WERI-Rb-1 (cell line): Measurements from ENCODE around the gene CHST11.

Experiments used
- DNase-seq: peaks from one replicate; pipeline ENCODE4 v3.0.0-alpha.2; 2020
- H3K27ac ChIP-seq: fragments of 250-450 bp; sonication (Bioruptor Pico); 2 replicates; pipeline ENCODE4 v1.5.1; 2020; ENCODE audit warnings: mild to moderate bottlenecking, moderate library complexity
- H3K27me3 ChIP-seq: fragments of 250-450 bp; sonication (Bioruptor Pico); 2 replicates; pipeline ENCODE4 v1.5.1; 2021; ENCODE audit warnings: mild to moderate bottlenecking, low read depth, moderate library complexity; ENCODE audit not compliant: insufficient read depth, severe bottlenecking
- H3K36me3 ChIP-seq: fragments of 250-450 bp; sonication (Bioruptor Pico); 2 replicates; pipeline ENCODE4 v1.5.1; 2020; ENCODE audit warnings: mild to moderate bottlenecking, moderate library complexity
- H3K4me3 ChIP-seq: 2 replicates; pipeline ENCODE4 v1.5.1; 2011; ENCODE audit warnings: low read depth, mild to moderate bottlenecking, control low read depth, low read length
- H3K9me3 ChIP-seq: fragments of 250-450 bp; sonication (Bioruptor Pico); 2 replicates; pipeline ENCODE4 v1.5.1; 2021; ENCODE audit warnings: mild to moderate bottlenecking, moderate library complexity; ENCODE audit not compliant: severe bottlenecking
- TF ChIP-seq, protein P1 (sequence below): IDR thresholded peaks from 2 replicates; pipeline ENCODE4 v1.5.1; 2011; ENCODE audit warnings: low read depth, mild to moderate bottlenecking, control low read depth, inconsistent platforms, low read length

CHST11 gene

GRCh38 chr12:104567832-104568486 is 111.2 kb downstream of the CHST11 start:
- Histone ChIP-seq H3K9me3 (no peaks in the 10 kb centered on the region), H3K36me3 (no peaks in the 10 kb centered on the region), H3K27ac (no peak overlapping the region), H3K27me3 (no peaks in the 10 kb centered on the region), H3K4me3 (no peak overlapping the region)
- TF ChIP-seq, protein P1, sequence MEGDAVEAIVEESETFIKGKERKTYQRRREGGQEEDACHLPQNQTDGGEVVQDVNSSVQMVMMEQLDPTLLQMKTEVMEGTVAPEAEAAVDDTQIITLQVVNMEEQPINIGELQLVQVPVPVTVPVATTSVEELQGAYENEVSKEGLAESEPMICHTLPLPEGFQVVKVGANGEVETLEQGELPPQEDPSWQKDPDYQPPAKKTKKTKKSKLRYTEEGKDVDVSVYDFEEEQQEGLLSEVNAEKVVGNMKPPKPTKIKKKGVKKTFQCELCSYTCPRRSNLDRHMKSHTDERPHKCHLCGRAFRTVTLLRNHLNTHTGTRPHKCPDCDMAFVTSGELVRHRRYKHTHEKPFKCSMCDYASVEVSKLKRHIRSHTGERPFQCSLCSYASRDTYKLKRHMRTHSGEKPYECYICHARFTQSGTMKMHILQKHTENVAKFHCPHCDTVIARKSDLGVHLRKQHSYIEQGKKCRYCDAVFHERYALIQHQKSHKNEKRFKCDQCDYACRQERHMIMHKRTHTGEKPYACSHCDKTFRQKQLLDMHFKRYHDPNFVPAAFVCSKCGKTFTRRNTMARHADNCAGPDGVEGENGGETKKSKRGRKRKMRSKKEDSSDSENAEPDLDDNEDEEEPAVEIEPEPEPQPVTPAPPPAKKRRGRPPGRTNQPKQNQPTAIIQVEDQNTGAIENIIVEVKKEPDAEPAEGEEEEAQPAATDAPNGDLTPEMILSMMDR: no peak
- DNase-seq: no peak

DNA sequence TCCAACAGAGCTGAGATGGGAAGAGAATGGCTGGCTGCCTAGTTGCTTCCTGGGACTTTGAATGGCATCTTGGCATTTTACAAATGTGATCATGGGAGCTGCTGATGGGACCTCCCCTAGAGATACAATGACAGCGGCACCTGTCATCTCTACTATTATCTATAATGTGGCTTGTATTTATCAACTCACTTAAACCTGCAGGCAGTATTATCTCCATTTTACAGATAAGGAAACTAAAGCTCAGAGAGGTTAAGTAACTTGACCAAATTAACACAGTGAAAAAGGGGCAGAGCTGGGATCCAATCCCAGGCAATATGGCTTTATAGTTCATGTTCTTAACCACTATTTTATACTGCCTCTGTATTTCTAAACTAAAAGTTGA is 111.7 kb downstream of the CHST11 start:
- no peak overlapping the region for H3K4me3 ChIP-seq
- no peaks in the 10 kb centered on the region for H3K36me3 ChIP-seq
- TF ChIP-seq, protein P1: no peak
- H3K27me3 ChIP-seq: no peaks in the 10 kb centered on the region
- DNase-seq: no peak
- peaks cover 1% of the 10 kb centered on the region for H3K9me3 ChIP-seq
- H3K27ac ChIP-seq: no peak overlapping the region

- H3K27me3 ChIP-seq: no peaks in the 10 kb centered on the region
- H3K27ac ChIP-seq: no peak overlapping the region
- H3K36me3 ChIP-seq: no peaks in the 10 kb centered on the region
- no peak overlapping the region for H3K4me3 ChIP-seq
- H3K9me3 ChIP-seq: peaks cover 2% of the 10 kb centered on the region
- DNase-seq: no peak
- TF ChIP-seq, protein P1: no peak
Measured at GRCh38 chr12:104568935-104569334, 112.2 kb downstream of the CHST11 start.

DNA sequence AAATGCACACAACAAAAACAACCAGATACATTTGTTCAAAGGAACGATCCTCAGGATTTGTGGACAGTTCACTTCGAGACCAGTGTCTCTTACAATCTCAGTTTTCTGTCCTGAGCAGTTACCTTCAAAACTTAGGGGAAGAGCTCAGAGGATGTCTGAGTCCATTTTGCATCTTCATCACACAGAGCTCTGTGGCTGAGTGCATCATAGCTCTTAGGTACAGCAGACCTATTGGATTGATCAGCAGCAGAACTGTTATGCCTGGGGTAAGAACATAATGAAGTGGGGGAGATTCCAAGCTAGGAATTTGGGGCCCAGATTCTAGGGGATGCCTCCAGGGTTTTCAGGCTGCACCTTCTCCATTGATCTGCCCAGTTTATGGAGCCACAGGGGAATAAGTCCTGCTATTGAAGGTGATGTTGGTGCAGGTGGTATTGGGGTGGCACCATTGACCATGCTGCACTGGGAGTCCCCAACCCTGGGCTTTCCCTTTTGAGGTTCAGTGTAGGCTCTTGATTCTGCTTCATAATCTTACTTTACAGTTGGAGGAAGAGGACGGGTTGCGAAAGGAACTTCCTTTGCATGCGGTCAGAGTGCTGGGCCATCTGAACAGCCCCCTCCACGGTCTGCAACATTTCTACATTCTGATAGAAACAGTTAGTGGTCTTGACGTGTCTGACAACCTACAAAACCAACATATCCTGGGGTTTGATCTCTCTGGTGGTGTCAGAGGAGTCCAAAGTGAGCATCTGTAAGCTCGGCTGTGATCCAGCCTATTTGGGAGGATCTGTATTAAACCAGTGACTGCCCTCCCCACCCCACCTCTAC is 112.8 kb downstream of the CHST11 start:
- Histone ChIP-seq H3K27me3 (no peaks in the 10 kb centered on the region), H3K4me3 (no peak overlapping the region), H3K9me3 (peaks cover 2% of the 10 kb centered on the region), H3K27ac (no peak overlapping the region), H3K36me3 (no peaks in the 10 kb centered on the region)
- DNase-seq: no peak
- TF ChIP-seq, protein P1: no peak

- Histone ChIP-seq H3K27ac (no peak overlapping the region), H3K4me3 (no peak overlapping the region)
Measured at GRCh38 chr12:104570174-104570907, 113.6 kb downstream of the CHST11 start.

More at GRCh38 chr12:104570174-104570907, 113.6 kb downstream of the CHST11 start:
- Histone ChIP-seq H3K27me3 (no peaks in the 10 kb centered on the region), H3K9me3 (peaks cover 2% of the 10 kb centered on the region), H3K36me3 (no peaks in the 10 kb centered on the region)
- no peak for DNase-seq
- TF ChIP-seq, protein P1: no peak
